Mucosa of stomach (tissue), 1 donor: ENCODE measurements around the gene KLHL2.
"Not testable (repeated sequence)": the region's sequence is repeated elsewhere in the genome, so short reads cannot be mapped to it uniquely, and the experiment has no call there.

Experiments
- H3K27me3 ChIP-seq: one replicate; pipeline ENCODE4 v1.7.0; 2013; ENCODE audit warnings: mild to moderate bottlenecking, low read length; ENCODE audit not compliant: control insufficient read depth, insufficient read depth
- H3K36me3 ChIP-seq: one replicate; pipeline ENCODE4 v1.7.0; 2013; ENCODE audit warnings: low read length; ENCODE audit not compliant: control insufficient read depth, insufficient read depth
- H3K4me1 ChIP-seq: one replicate; pipeline ENCODE4 v1.7.0; 2013; ENCODE audit warnings: mild to moderate bottlenecking, low read length; ENCODE audit not compliant: control insufficient read depth, insufficient read depth
- H3K4me3 ChIP-seq: one replicate; pipeline ENCODE4 v1.7.0; 2013; ENCODE audit warnings: low read length
- H3K9ac ChIP-seq: one replicate; pipeline ENCODE4 v1.7.0; 2013; ENCODE audit warnings: mild to moderate bottlenecking, low read length, moderate library complexity
- H3K9me3 ChIP-seq: one replicate; pipeline ENCODE4 v1.7.0; 2013; ENCODE audit warnings: mild to moderate bottlenecking, low read length, moderate library complexity; ENCODE audit not compliant: control insufficient read depth
- donor health status: Pancreatic carcinoma.

The KLHL2 gene

GRCh38 chr4:165207016-165207430 is 338 bp upstream of the KLHL2 start:
- peaks cover 20% of the 10 kb centered on the region for H3K4me1 ChIP-seq
- no peaks in the 10 kb centered on the region for H3K27me3 ChIP-seq
- peak overlapping the region; percentile 48 for H3K4me3 ChIP-seq
- no peaks in the 10 kb centered on the region for H3K9me3 ChIP-seq
- H3K9ac ChIP-seq: peak overlapping the region; percentile 61
- H3K36me3 ChIP-seq: no peaks in the 10 kb centered on the region

DNA sequence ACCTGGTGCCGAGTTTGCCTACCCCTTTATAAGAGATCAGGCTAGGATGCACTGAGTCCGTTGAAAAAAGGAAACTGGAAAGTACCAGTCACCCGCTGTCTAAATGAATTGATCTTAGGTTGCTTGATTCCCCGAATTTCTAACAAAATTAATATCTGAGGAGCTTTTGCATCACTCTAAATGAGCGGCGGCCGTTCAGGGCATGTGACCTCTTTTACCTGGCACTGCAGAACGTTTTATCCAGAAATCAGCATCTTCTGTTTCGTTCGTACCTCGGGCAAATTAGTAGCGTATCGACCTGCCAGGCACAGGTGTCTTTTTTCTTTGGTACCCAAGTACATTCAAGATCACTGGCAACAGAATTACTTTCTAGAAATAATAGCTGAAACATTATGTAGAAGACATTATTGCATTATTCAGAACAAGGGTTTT is 876 bp downstream of the KLHL2 start:
- peaks cover 20% of the 10 kb centered on the region for H3K4me1 ChIP-seq
- no peaks in the 10 kb centered on the region for H3K9me3 ChIP-seq
- peak overlapping the region; percentile 80 for H3K9ac ChIP-seq

DNA sequence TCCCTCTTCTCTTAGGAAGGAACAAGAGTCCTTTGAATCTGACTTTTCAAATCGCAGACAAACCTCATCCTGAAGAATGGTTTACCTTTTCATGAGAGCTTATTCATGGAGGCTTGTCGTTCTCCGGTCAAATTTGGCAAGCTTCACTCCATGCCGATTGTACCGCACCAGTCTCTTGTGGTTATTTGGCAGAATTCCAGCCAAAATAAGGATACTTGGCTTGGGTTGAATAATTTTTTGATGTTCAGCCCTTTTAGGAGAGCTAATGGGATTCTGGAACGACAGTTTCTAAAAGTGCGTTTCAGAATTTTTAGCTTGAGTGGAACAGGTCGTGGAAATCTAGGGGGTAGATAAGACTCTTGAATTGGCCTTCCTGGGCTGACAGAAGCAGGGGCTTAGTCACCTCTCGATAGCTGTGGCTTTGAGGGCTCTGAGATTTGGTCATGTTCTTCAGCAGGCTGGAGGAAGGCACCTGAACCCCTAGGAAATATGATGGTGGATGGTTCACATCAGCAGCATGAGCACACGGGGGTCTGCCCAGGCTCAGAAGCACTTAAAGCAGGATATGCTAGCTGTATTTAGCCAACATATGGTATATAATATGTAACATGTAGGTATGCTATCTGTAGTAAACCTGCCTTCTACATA is 1.5 kb downstream of the KLHL2 start:
- peaks cover 19% of the 10 kb centered on the region for H3K4me1 ChIP-seq
- no peaks in the 10 kb centered on the region for H3K27me3 ChIP-seq
- H3K4me3 ChIP-seq: no peak overlapping the region
- H3K9me3 ChIP-seq: no peaks in the 10 kb centered on the region
- no peaks in the 10 kb centered on the region for H3K36me3 ChIP-seq
- no peak overlapping the region for H3K9ac ChIP-seq

More for the DNA sequence above, 876 bp downstream of the KLHL2 start:
- no peaks in the 10 kb centered on the region for H3K36me3 ChIP-seq
- no peaks in the 10 kb centered on the region for H3K27me3 ChIP-seq
- peak overlapping the region; percentile 56 for H3K4me3 ChIP-seq

DNA sequence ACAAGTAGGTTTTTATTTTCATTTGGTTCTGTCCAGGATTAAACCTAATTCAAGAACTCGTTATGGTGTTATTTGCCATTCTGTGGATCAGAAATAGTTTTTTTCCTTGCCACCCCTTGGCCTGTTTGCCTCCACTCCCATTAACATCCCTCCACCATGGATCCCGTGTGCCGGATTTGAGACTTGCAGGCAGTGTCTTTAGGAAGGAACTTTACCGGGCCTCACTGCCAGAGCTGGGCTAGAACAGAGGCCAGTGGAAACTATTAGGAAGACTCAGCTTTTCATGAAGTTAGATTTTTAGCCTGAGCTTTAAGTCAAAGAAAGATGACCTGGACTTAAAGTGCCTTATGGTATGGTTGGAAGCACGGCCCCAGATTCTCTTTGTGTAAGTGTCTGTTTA is 2.4 kb downstream of the KLHL2 start:
- Histone ChIP-seq H3K9ac (no peak overlapping the region), H3K4me3 (no peak overlapping the region), H3K27me3 (no peaks in the 10 kb centered on the region), H3K36me3 (no peaks in the 10 kb centered on the region), H3K9me3 (no peaks in the 10 kb centered on the region), H3K4me1 (peaks cover 10% of the 10 kb centered on the region)

- Histone ChIP-seq H3K9me3 (no peaks in the 10 kb centered on the region), H3K4me3 (no peak overlapping the region), H3K9ac (no peak overlapping the region), H3K4me1 (peaks cover 9% of the 10 kb centered on the region), H3K36me3 (no peaks in the 10 kb centered on the region), H3K27me3 (no peaks in the 10 kb centered on the region)
Observed at GRCh38 chr4:165210566-165210965, 3.2 kb downstream of the KLHL2 start.

- not testable (repeated sequence) for H3K9ac ChIP-seq, H3K4me1 ChIP-seq, H3K27me3 ChIP-seq, H3K4me3 ChIP-seq, H3K9me3 ChIP-seq, H3K36me3 ChIP-seq
Observed at GRCh38 chr4:165212647-165213046, 5.3 kb downstream of the KLHL2 start.

DNA sequence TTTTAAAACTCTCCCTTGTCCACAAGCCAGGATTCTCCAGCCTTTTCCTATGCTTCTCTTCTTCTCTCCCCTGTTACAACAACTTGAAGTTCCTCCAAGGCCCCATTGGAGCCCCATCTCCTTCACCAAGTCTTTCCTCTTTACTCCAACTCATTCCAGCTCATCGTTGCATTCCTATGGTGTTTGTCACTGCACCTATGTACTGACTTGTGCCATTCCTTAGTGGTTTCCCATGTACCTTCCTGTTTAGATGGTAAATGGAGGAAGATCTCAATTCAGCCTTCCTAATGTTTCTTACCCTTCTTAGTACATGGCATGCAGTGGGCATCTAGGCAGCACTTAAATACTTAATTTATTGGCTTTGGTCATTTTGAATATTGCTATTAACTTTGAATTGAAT is 6.0 kb downstream of the KLHL2 start:
- not testable (repeated sequence) for H3K4me1 ChIP-seq

DNA sequence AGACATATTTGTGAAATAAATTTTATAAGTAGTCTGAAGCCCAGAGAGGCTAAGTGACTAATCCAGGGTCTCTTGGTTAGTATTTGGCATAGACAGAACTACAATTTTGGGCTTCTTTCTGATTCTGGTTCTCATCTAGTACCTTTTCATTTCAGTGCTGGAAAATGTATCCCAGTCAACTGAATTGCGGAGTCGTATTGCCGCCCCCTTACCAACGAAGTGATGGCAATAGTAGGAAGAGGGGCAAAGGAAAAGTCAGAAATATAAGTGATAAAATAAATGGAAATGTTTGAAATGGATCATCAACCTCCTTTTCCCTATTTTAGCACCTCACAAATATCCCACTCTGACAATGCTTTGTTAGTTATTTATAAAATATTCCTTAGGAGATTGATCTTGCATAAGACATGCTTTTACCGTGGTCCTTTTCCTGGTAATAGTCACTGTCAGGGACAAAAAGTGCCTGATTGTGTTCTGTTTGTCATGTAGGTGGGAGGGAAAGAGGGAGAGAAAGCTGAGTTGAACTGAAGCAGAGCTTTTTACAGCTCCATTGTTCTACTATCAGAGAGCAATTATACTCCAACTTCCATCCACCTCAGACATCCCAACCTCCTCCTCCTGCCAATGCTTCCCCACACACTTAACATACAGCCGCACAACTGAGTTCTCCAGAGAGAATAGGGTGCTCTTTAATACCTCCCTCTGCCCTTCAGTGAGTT is 6.8 kb downstream of the KLHL2 start:
- not testable (repeated sequence) for H3K36me3 ChIP-seq, H3K4me3 ChIP-seq, H3K4me1 ChIP-seq, H3K9me3 ChIP-seq, H3K9ac ChIP-seq, H3K27me3 ChIP-seq

More for the DNA sequence above, 6.0 kb downstream of the KLHL2 start:
- H3K9me3 ChIP-seq, H3K36me3 ChIP-seq, H3K9ac ChIP-seq, H3K4me3 ChIP-seq, H3K27me3 ChIP-seq: not testable (repeated sequence)

DNA sequence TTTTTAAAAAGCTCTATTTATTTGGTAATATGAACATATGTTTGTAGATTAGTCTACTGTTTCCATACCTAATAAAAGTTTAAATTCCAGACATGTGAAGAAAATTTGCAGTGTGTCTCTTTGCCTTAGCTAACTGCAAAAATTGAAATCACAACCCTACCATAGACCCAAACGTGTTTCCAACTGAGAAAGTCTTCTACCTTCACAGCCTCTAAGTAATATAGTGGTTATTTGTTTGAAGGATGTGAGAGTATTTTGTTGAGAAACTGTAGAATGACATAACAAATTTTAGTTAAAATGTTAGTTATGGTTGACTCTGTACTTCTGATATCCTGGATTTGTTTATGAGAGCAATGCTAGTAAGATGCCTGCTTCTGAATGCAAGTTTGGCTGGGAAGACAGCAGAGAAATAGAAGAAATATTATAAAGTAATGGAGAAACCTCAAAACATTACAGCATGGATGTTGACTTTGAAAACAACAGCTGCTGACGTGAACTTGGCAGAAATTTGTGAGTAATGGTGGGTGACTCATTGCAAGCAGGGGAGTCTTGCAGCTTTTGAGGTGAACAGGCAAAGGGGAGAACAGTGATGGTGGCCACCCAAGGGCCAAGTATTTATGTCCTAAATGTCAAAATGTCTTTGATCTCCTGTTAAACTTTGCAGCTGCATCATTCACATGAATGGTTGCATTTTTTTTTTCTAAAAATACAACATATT is 7.8 kb downstream of the KLHL2 start:
- not testable (repeated sequence) for H3K9me3 ChIP-seq, H3K4me1 ChIP-seq, H3K27me3 ChIP-seq, H3K4me3 ChIP-seq, H3K36me3 ChIP-seq, H3K9ac ChIP-seq

- H3K36me3 ChIP-seq, H3K4me3 ChIP-seq, H3K27me3 ChIP-seq, H3K9ac ChIP-seq, H3K4me1 ChIP-seq, H3K9me3 ChIP-seq: not testable (repeated sequence)
Observed at GRCh38 chr4:165215761-165216487, 8.6 kb downstream of the KLHL2 start.

GRCh38 chr4:165217325-165217724 is 10.0 kb downstream of the KLHL2 start:
- Histone ChIP-seq H3K4me1 (peaks cover 3% of the 10 kb centered on the region), H3K4me3 (no peak overlapping the region), H3K36me3 (no peaks in the 10 kb centered on the region), H3K9me3 (no peaks in the 10 kb centered on the region), H3K9ac (no peak overlapping the region), H3K27me3 (no peaks in the 10 kb centered on the region)

DNA sequence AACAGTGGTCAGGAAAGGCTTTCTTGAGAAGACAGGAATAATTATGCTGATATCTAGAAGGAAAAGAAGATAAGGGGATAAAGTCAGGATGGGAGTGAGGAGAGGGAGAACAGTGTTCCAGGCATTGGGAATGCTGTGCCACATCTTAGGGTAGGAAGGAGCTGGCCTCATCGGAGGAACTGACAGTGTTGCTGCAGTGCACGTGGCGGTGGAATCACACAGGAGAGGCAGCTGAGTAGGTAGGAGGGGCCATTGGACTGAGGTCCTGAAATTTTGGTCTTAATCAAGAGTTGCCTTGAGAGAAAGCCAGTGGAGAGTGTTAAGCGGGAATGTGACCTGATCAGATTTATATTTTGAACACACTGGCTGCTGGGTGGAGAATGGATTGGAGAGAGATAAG is 13.9 kb downstream of the KLHL2 start:
- not testable (repeated sequence) for H3K9ac ChIP-seq, H3K4me3 ChIP-seq, H3K4me1 ChIP-seq, H3K27me3 ChIP-seq, H3K9me3 ChIP-seq, H3K36me3 ChIP-seq
